Neural progenitor cell (in vitro differentiated cells): ENCODE data around the gene MAN1A2. TPM values are rescaled to one million over a fixed set of nuclear protein-coding genes. Genes with fewer than 3 reads are reported as not detected.

Experiments used
- DNase-seq: peaks from one replicate; pipeline ENCODE4 v3.0.0-alpha.2; 2016; ENCODE audit warnings: low spot score
- H2AFZ ChIP-seq: fragments of 200-600 bp; sonication (generic); replicated peaks from 2 replicates; pipeline ENCODE4 v1.6.1; 2016; ENCODE audit warnings: antibody characterized with exemption
- H3F3A ChIP-seq: fragments of 200-600 bp; sonication (generic); 2 replicates; pipeline ENCODE4 v1.6.1; 2016; ENCODE audit warnings: antibody characterized with exemption, low read depth
- H3K27ac ChIP-seq: fragments of 200-600 bp; sonication (generic); 2 replicates; pipeline ENCODE4 v1.5.1; 2016; ENCODE audit warnings: mild to moderate bottlenecking
- H3K27me3 ChIP-seq: fragments of 200-600 bp; sonication (generic); 2 replicates; pipeline ENCODE4 v1.6.1; 2016; ENCODE audit warnings: mild to moderate bottlenecking, moderate library complexity
- H3K36me3 ChIP-seq: fragments of 200-600 bp; sonication (generic); 2 replicates; pipeline ENCODE4 v1.5.1; 2016
- H3K4me1 ChIP-seq: fragments of 200-600 bp; sonication (generic); 2 replicates; pipeline ENCODE4 v1.6.1; 2016; ENCODE audit warnings: mixed run types
- H3K4me2 ChIP-seq: fragments of 200-600 bp; sonication (generic); 2 replicates; pipeline ENCODE4 v1.6.1; 2016
- H3K4me3 ChIP-seq: fragments of 200-600 bp; sonication (generic); 2 replicates; pipeline ENCODE4 v1.5.1; 2016
- H3K79me2 ChIP-seq: fragments of 200-600 bp; sonication (generic); 2 replicates; pipeline ENCODE4 v1.6.1; 2016; ENCODE audit warnings: low read depth
- H3K9ac ChIP-seq: fragments of 200-600 bp; sonication (generic); 2 replicates; pipeline ENCODE4 v1.6.1; 2016
- H3K9me3 ChIP-seq: fragments of 200-600 bp; sonication (generic); 2 replicates; pipeline ENCODE4 v1.5.1; 2016; ENCODE audit warnings: low read depth
- H4K20me1 ChIP-seq: fragments of 200-600 bp; sonication (generic); 2 replicates; pipeline ENCODE4 v1.6.1; 2016; ENCODE audit warnings: low read depth
- H3K27ac Mint-ChIP-seq: 3 replicates; pipeline ENCODE4 v1.8.0; 2021; ENCODE audit warnings: mixed read lengths
- H3K27me3 Mint-ChIP-seq: 2 replicates; pipeline ENCODE4 v1.8.0; 2022; ENCODE audit warnings: low read depth, mild to moderate bottlenecking, inconsistent platforms, moderate library complexity, mixed read lengths; ENCODE audit not compliant: insufficient read depth
- H3K36me3 Mint-ChIP-seq: 3 replicates; pipeline ENCODE4 v1.8.0; 2021; ENCODE audit warnings: mixed read lengths
- H3K4me1 Mint-ChIP-seq: 3 replicates; pipeline ENCODE4 v1.8.0; 2021; ENCODE audit warnings: mixed read lengths
- H3K4me3 Mint-ChIP-seq: 3 replicates; pipeline ENCODE4 v1.8.0; 2021; ENCODE audit warnings: mild to moderate bottlenecking, moderate library complexity, mixed read lengths
- H3K9me3 Mint-ChIP-seq: 3 replicates; pipeline ENCODE4 v1.8.0; 2020; ENCODE audit warnings: mixed read lengths
- CTCF ChIP-seq: fragments of 200-600 bp; sonication (generic); IDR thresholded peaks from 2 replicates; pipeline ENCODE4 v1.5.1; 2017; ENCODE audit warnings: antibody characterized with exemption, mild to moderate bottlenecking
- EZH2 ChIP-seq: fragments of 200-600 bp; sonication (generic); IDR thresholded peaks from 2 replicates; pipeline ENCODE4 v1.6.1; 2017; ENCODE audit warnings: antibody characterized with exemption, mild to moderate bottlenecking, moderate library complexity
- EZH2phosphoT487 ChIP-seq: fragments of 200-600 bp; sonication (generic); IDR thresholded peaks from 2 replicates; pipeline ENCODE4 v1.6.1; 2017; ENCODE audit warnings: antibody characterized with exemption
- total RNA-seq: library from RNA; depleted of rRNA; stranded (reverse); fragments of >200 nt; gene quantifications from 2 replicates; pipeline ENCODE4 v1.2.3, GENCODE V29; 2015; ENCODE audit warnings: low replicate concordance

MAN1A2 gene
- total RNA-seq, 1 donor from 2014 or later = 28.6 TPM

DNA sequence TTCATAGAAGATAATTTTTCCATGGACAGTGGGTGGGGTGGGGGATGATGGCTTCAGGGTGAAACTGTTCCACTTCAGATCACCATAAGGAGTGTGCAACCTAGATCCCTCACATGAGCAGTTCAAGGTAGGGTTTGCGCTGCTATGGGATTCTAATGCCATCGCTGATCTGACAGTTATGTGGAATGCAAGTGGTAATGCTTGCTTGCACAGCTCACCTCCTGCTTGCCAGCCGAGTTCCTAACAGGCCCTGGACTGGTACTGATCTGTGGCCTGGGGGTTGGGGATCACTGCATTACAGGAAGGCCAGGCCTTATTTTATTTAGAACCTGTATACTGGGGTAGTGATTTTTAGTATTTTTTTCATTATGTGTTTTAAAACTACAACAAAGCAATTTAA is 22.0 kb downstream of the MAN1A2 start:
- H3K27me3 ChIP-seq = no peaks in the 10 kb centered on the region
- H3K27me3 Mint-ChIP-seq = peaks cover 2% of the 10 kb centered on the region
- no peak for DNase-seq
- no peaks in the 10 kb centered on the region for H3K36me3 Mint-ChIP-seq
- no peak overlapping the region for H3K9ac ChIP-seq
- peaks cover 8% of the 10 kb centered on the region for H3K9me3 Mint-ChIP-seq
- H3K27ac Mint-ChIP-seq = no peak overlapping the region
- no peak overlapping the region for H2AFZ ChIP-seq
- no peaks in the 10 kb centered on the region for H3K9me3 ChIP-seq
- peaks cover 9% of the 10 kb centered on the region for H3K4me1 ChIP-seq
- no peak overlapping the region for H3K4me3 ChIP-seq
- H3K79me2 ChIP-seq = peaks cover 82% of the 10 kb centered on the region
- no peak overlapping the region for H3K4me3 Mint-ChIP-seq
- H4K20me1 ChIP-seq = peaks cover 16% of the 10 kb centered on the region
- H3K27ac ChIP-seq = no peak overlapping the region
- H3F3A ChIP-seq = no peaks in the 10 kb centered on the region
- no peak overlapping the region for H3K4me2 ChIP-seq
- TF ChIP-seq CTCF = no peak
- TF ChIP-seq EZH2phosphoT487 = no peak
- H3K36me3 ChIP-seq = no peaks in the 10 kb centered on the region
- H3K4me1 Mint-ChIP-seq = no peaks in the 10 kb centered on the region

- peaks cover 16% of the 10 kb centered on the region for H4K20me1 ChIP-seq
- H3K4me3 Mint-ChIP-seq = no peak overlapping the region
- H3F3A ChIP-seq = no peaks in the 10 kb centered on the region
These were observed 22.5 kb downstream of the MAN1A2 start for GRCh38 chr1:117389779-117390178.

DNA sequence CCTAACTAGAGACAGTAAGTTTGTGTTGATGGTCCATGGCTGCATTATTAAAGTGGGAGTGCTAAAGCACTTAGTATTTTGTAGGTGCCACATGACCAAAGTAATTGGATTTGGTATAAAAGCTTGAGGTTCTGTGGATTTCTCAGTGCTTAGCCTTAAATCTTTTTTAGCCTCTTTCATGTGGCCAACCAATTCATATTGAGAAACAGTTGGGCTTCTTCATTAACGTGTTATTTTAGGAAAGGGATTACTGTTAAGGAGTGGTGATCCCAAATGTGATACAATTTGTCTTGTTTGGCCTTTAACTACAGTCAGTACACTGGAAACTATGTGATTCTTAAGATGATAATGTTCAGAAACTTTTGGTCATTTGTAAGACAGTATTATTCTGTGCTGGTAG is 25.5 kb downstream of the MAN1A2 start:
- H3K4me1 ChIP-seq = peaks cover 9% of the 10 kb centered on the region
- H3K27ac ChIP-seq = no peak overlapping the region
- Mint-ChIP-seq H3K9me3 (no peaks in the 10 kb centered on the region), H3K4me1 (no peaks in the 10 kb centered on the region), H3K4me3 (no peak overlapping the region), H3K27ac (no peak overlapping the region), H3K27me3 (no peaks in the 10 kb centered on the region), H3K36me3 (peaks cover 3% of the 10 kb centered on the region)
- no peak overlapping the region for H3K4me3 ChIP-seq
- peaks cover 70% of the 10 kb centered on the region for H3K79me2 ChIP-seq
- no peak overlapping the region for H3K9ac ChIP-seq
- DNase-seq = no peak
- H3K27me3 ChIP-seq = no peaks in the 10 kb centered on the region
- TF ChIP-seq CTCF = no peak
- no peak for TF ChIP-seq EZH2
- no peak for TF ChIP-seq EZH2phosphoT487
- H4K20me1 ChIP-seq = peaks cover 16% of the 10 kb centered on the region
- no peaks in the 10 kb centered on the region for H3F3A ChIP-seq
- no peaks in the 10 kb centered on the region for H3K9me3 ChIP-seq
- H3K36me3 ChIP-seq = no peaks in the 10 kb centered on the region
- H3K4me2 ChIP-seq = no peak overlapping the region
- H2AFZ ChIP-seq = no peak overlapping the region

More at GRCh38 chr1:117389779-117390178, 22.5 kb downstream of the MAN1A2 start:
- Histone ChIP-seq H2AFZ (no peak overlapping the region), H3K4me2 (no peak overlapping the region), H3K27me3 (no peaks in the 10 kb centered on the region), H3K4me1 (peaks cover 9% of the 10 kb centered on the region), H3K9me3 (no peaks in the 10 kb centered on the region), H3K4me3 (no peak overlapping the region), H3K27ac (no peak overlapping the region), H3K36me3 (no peaks in the 10 kb centered on the region), H3K79me2 (peaks cover 77% of the 10 kb centered on the region), H3K9ac (no peak overlapping the region)
- Mint-ChIP-seq H3K4me1 (no peaks in the 10 kb centered on the region), H3K36me3 (peaks cover 3% of the 10 kb centered on the region), H3K27me3 (peaks cover 2% of the 10 kb centered on the region), H3K9me3 (peaks cover 5% of the 10 kb centered on the region), H3K27ac (no peak overlapping the region)
- no peak for DNase-seq
- TF ChIP-seq EZH2 (no peak), EZH2phosphoT487 (no peak), CTCF (no peak)

DNA sequence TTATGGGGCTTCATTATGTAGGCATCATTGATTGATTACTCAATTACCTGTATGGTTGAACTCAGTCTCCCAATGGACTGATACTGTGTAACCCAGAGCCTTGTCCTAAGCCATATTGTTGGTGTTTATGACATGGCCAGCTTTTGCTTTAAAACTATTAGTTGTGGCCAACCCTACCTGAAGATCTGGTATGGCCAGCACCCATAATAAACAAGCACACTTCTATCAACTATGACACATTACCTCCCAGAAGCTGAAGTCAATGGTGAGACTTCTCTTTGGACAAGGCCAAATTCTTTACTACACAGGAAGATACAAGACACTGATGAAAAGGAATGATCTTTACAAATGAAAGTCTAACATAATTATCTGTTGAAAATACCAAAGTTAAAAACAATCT is 28.8 kb downstream of the MAN1A2 start:
- H3K4me3 Mint-ChIP-seq = no peak overlapping the region
- DNase-seq = no peak

More for the DNA sequence above, 28.8 kb downstream of the MAN1A2 start:
- no peak overlapping the region for H3K27ac ChIP-seq
- no peak overlapping the region for H3K9ac ChIP-seq
- H3K4me1 Mint-ChIP-seq = no peaks in the 10 kb centered on the region
- H2AFZ ChIP-seq = no peak overlapping the region
- peaks cover 9% of the 10 kb centered on the region for H3K4me1 ChIP-seq
- no peak overlapping the region for H3K27ac Mint-ChIP-seq
- no peaks in the 10 kb centered on the region for H3K9me3 ChIP-seq
- peaks cover 3% of the 10 kb centered on the region for H3K36me3 Mint-ChIP-seq
- H3F3A ChIP-seq = no peaks in the 10 kb centered on the region
- peaks cover 16% of the 10 kb centered on the region for H4K20me1 ChIP-seq
- H3K27me3 ChIP-seq = no peaks in the 10 kb centered on the region
- H3K4me2 ChIP-seq = no peak overlapping the region
- H3K4me3 ChIP-seq = no peak overlapping the region
- H3K27me3 Mint-ChIP-seq = no peaks in the 10 kb centered on the region
- TF ChIP-seq CTCF (no peak), EZH2phosphoT487 (no peak), EZH2 (no peak)
- H3K9me3 Mint-ChIP-seq = peaks cover 5% of the 10 kb centered on the region
- no peaks in the 10 kb centered on the region for H3K36me3 ChIP-seq
- H3K79me2 ChIP-seq = peaks cover 71% of the 10 kb centered on the region
